PC-9 (cell line): ENCODE data around the gene PROSER3.

Experiments used
- EZH2 ChIP-seq: fragments of 200-600 bp; sonication (generic); IDR thresholded peaks from 2 replicates; pipeline ENCODE4 v1.8.0; 2017; ENCODE audit warnings: antibody characterized with exemption, low read depth
- TF ChIP-seq, protein P1 (sequence below): fragments of 200-600 bp; sonication (generic); conservative IDR thresholded peaks from 2 replicates; pipeline ENCODE4 v1.6.1; 2017; ENCODE audit warnings: mixed run types, antibody characterized with exemption, mild to moderate bottlenecking, moderate library complexity

DNA sequence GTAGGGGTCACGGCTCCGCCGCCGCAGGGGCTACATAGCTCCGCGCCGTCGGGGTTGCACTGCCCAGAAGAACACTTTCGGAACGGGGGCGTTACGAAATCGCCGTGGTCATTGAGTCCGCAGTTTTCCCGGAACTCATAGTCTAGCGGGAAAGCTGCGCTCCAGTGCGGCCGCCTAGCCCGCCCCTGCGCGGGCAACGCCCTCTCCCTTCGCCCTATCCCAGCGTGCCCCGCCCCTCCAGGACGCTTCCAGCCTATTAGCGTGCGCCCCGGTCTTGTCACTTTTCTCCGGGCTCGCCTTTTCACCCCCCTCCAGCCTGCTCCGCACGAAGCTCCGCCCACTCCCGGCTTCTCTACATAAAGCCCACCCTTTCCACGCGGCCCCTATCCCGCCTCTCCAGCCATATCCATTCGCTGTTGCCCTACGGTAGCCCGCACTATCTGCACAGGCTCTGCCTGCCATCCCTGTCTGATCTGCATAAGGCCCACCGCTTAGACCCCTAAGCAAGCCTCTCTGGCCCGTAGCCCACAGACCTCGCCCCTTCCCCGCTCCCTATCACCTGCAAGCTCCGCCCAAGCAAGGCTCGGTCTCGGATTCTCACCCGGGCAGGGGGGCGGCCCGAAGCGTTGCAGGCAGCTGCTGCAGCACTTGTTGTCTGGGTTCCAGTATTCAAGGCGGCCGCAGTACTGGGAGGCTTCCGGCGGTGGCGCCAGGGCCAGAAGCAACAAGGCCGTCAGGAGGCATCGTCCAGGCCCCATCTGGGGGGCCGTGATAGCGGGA is 17.4 kb upstream of the PROSER3 start:
- TF ChIP-seq, protein P1, sequence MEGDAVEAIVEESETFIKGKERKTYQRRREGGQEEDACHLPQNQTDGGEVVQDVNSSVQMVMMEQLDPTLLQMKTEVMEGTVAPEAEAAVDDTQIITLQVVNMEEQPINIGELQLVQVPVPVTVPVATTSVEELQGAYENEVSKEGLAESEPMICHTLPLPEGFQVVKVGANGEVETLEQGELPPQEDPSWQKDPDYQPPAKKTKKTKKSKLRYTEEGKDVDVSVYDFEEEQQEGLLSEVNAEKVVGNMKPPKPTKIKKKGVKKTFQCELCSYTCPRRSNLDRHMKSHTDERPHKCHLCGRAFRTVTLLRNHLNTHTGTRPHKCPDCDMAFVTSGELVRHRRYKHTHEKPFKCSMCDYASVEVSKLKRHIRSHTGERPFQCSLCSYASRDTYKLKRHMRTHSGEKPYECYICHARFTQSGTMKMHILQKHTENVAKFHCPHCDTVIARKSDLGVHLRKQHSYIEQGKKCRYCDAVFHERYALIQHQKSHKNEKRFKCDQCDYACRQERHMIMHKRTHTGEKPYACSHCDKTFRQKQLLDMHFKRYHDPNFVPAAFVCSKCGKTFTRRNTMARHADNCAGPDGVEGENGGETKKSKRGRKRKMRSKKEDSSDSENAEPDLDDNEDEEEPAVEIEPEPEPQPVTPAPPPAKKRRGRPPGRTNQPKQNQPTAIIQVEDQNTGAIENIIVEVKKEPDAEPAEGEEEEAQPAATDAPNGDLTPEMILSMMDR: no peak; the same call in 1 of the 2 replicates
- TF ChIP-seq EZH2: no peak
